Activated T-helper 1 cell treated with anti-CD3 and anti-CD28 coated beads, Interleukin-12 subunit alpha, Interleukin-12 subunit beta, Interleukin-2, Interleukin-4 antibody, amounts not matched to agents 30 ng/mL and 10 ng/mL and 1 ng/mL, durations not matched to agents 14 hours and 24 hours and 36 hours (primary cell): ENCODE measurements around the gene PITHD1. TPM values are rescaled to one million over a fixed set of nuclear protein-coding genes. Genes with fewer than 3 reads are reported as not detected.

ENCODE experiments used
- DNase-seq: peaks from one replicate; pipeline ENCODE4 v3.0.0; 2021; ENCODE audit warnings: low spot score
- H3K27ac Mint-ChIP-seq: one replicate; pipeline ENCODE4 v1.8.0; 2021; ENCODE audit warnings: mild to moderate bottlenecking, mixed read lengths
- H3K27me3 Mint-ChIP-seq: one replicate; pipeline ENCODE4 v1.8.0; 2022; ENCODE audit warnings: mild to moderate bottlenecking, moderate library complexity, mixed read lengths; ENCODE audit not compliant: insufficient read depth
- H3K36me3 Mint-ChIP-seq: one replicate; pipeline ENCODE4 v1.8.0; 2021; ENCODE audit warnings: low read depth, mixed read lengths
- H3K4me1 Mint-ChIP-seq: one replicate; pipeline ENCODE4 v1.8.0; 2021; ENCODE audit warnings: low read depth, mixed read lengths
- H3K4me3 Mint-ChIP-seq: one replicate; pipeline ENCODE4 v1.8.0; 2021; ENCODE audit warnings: mild to moderate bottlenecking, moderate library complexity, mixed read lengths
- H3K9me3 Mint-ChIP-seq: one replicate; pipeline ENCODE4 v1.8.0; 2021; ENCODE audit warnings: mixed read lengths
- intact Hi-C: fragments of 100-400 bp; cut with micrococcal nuclease; formaldehyde crosslinking; loops from one replicate; pipeline ENCODE4 v1.15.1; 2024
- total RNA-seq: library from RNA; stranded (reverse); gene quantifications from 2 replicates; pipeline ENCODE4 v1.2.3, GENCODE V29; 2022

The PITHD1 gene
- total RNA-seq, 1 donor from 2014 or later: 83.4 TPM

GRCh38 chr1:23751815-23752200, 26.4 kb upstream of the PITHD1 start:
- Mint-ChIP-seq H3K27me3 (no peaks in the 10 kb centered on the region), H3K27ac (no peak overlapping the region), H3K4me1 (peaks cover 31% of the 10 kb centered on the region), H3K36me3 (peaks cover 53% of the 10 kb centered on the region), H3K4me3 (no peak overlapping the region), H3K9me3 (no peaks in the 10 kb centered on the region)
- intact Hi-C loops: loop anchor here (1.0 kb wide), 1 partner anchor 61 kb away; the partner anchor contains the start of gene RPL11
- DNase-seq: no peak

GRCh38 chr1:23752909-23753308, 25.3 kb upstream of the PITHD1 start:
- intact Hi-C loops: no loop called here
- peaks cover 20% of the 10 kb centered on the region for H3K4me1 Mint-ChIP-seq
- H3K9me3 Mint-ChIP-seq: no peaks in the 10 kb centered on the region
- H3K27ac Mint-ChIP-seq: no peak overlapping the region
- DNase-seq: no peak
- H3K27me3 Mint-ChIP-seq: no peaks in the 10 kb centered on the region
- H3K4me3 Mint-ChIP-seq: no peak overlapping the region
- H3K36me3 Mint-ChIP-seq: peaks cover 47% of the 10 kb centered on the region

DNA sequence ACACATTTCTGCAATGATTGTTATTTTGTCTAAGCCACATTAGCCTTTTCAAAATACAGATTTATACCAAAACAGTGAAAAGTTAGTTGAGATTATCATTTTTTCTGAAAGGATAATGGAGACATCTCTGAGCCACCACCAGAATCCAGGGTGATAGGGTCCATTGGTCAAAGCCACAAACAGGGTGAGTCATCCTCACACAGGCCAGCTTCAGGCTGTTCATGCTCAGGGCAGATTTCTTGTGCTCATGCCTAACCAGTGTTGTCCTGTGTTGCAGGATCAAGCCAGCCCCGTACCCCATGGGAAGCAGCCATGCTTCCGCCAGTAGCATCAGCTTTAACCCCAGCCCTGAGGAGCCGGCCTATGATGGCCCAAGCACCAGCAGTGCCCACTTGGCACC, 21.5 kb upstream of the PITHD1 start:
- intact Hi-C loops: no loop called here
- H3K9me3 Mint-ChIP-seq: no peaks in the 10 kb centered on the region

DNA sequence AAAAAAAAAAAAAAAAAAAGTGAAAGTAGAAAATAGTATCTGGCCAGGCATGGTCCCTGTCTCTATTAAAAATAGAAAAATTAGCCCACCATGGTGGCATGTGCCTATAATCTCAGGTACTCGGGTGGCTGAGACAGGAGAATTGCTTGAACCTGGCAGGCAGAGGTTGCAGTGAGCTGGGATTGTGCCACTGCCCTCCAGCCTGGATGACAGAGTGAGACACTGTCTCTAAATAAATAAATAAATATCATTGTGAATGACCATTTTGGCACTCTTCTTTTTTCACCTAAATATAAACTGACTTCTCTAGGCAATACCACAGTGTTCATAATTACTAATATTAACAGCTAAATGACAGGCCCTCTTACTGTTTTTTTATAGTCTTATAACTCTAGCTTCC, 20.4 kb upstream of the PITHD1 start:
- H3K4me3 Mint-ChIP-seq: no peak overlapping the region
- intact Hi-C loops: no loop called here
- H3K27me3 Mint-ChIP-seq: no peaks in the 10 kb centered on the region
- H3K36me3 Mint-ChIP-seq: peaks cover 49% of the 10 kb centered on the region
- H3K27ac Mint-ChIP-seq: no peak overlapping the region
- no peak for DNase-seq
- no peaks in the 10 kb centered on the region for H3K4me1 Mint-ChIP-seq
- no peaks in the 10 kb centered on the region for H3K9me3 Mint-ChIP-seq

More for the DNA sequence above, 21.5 kb upstream of the PITHD1 start:
- Mint-ChIP-seq H3K4me1 (no peaks in the 10 kb centered on the region), H3K27me3 (no peaks in the 10 kb centered on the region), H3K36me3 (peaks cover 48% of the 10 kb centered on the region), H3K27ac (no peak overlapping the region), H3K4me3 (no peak overlapping the region)
- no peak for DNase-seq

DNA sequence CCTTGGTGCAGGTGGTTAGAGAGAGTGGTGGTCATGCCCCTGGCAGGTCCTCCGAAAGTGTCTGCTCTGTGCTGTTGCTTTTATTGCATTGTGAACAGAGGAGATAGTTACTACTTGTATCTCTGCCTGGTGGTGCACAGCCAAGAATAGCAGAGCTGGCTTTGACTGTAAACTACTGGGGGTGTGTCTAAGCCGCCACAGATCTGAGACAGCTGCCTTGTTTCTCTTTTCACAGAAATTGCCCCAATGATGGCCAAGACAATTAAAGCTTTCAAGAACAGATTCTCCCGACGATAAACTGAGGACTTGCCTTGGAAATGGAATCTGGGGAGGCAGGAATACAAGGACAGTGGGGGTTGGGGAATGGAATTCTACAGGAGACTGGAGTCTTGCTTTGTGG, 18.9 kb upstream of the PITHD1 start:
- DNase-seq: no peak
- Mint-ChIP-seq H3K27ac (no peak overlapping the region), H3K4me3 (no peak overlapping the region), H3K4me1 (no peaks in the 10 kb centered on the region), H3K27me3 (no peaks in the 10 kb centered on the region), H3K36me3 (peaks cover 44% of the 10 kb centered on the region), H3K9me3 (no peaks in the 10 kb centered on the region)
- intact Hi-C loops: no loop called here

DNA sequence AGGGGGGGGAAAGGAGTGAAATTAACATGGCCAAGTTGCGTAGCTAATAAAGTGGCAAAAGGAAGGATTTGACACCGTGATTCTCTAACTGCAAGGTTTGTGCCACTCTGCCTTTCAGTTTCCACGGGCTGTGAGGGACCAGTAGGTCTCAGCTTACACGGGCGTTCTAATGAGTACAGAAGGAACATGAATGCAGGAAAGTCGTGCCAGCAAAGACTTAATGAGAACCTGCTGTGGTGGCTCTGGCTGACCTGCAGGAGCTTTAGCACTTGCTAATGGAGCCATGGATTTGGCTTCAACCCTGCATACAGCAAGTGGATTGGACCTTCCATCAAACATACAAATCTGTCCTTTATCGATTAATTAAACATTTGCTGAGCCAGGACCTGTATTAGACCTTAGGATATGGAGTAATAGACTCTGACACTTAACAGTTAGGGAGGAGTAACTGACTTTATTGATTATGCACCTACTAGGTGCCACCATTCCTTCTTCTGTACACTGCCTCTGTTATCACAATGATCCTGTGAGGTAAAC, 15.1 kb upstream of the PITHD1 start:
- intact Hi-C loops: no loop called here
- Mint-ChIP-seq H3K9me3 (no peaks in the 10 kb centered on the region), H3K4me1 (no peaks in the 10 kb centered on the region), H3K36me3 (peaks cover 28% of the 10 kb centered on the region), H3K27me3 (no peaks in the 10 kb centered on the region), H3K4me3 (no peak overlapping the region), H3K27ac (no peak overlapping the region)
- DNase-seq: no peak

DNA sequence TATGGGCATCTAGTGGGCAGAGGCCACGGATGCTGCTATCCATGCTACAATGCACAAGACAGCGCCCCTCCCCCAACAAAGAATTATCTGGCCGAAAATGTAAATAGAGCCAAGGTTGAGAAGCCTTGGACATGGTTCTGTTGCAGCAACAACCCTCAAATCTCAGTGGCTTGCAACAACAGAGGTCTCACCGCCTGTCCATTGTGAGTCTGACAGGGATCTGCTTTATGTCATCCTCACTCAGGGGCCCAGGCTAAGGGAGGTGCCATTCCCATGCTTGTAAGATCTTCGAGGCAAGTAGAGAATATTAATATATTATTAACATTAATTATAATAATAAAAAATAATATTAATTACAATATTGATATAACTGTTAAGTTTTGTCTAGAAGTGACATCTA, 9.5 kb upstream of the PITHD1 start:
- H3K4me1 Mint-ChIP-seq: peaks cover 11% of the 10 kb centered on the region
- no peak overlapping the region for H3K4me3 Mint-ChIP-seq
- peaks cover 6% of the 10 kb centered on the region for H3K36me3 Mint-ChIP-seq
- no peak for DNase-seq
- intact Hi-C loops: no loop called here
- no peak overlapping the region for H3K27ac Mint-ChIP-seq
- no peaks in the 10 kb centered on the region for H3K9me3 Mint-ChIP-seq
- H3K27me3 Mint-ChIP-seq: no peaks in the 10 kb centered on the region

- intact Hi-C loops: loop anchor here (1.0 to 10.0 kb wide), 4 partner anchors 19 to 427 kb away; partner anchors contain the start of genes FUCA1, HNRNPR and LYPLA2
- H3K4me3 Mint-ChIP-seq: no peak overlapping the region
- H3K4me1 Mint-ChIP-seq: peaks cover 27% of the 10 kb centered on the region
- H3K27me3 Mint-ChIP-seq: no peaks in the 10 kb centered on the region
- H3K9me3 Mint-ChIP-seq: no peaks in the 10 kb centered on the region
- H3K36me3 Mint-ChIP-seq: no peaks in the 10 kb centered on the region
- H3K27ac Mint-ChIP-seq: no peak overlapping the region
- DNase-seq: peak; percentile 80
These were observed 6.0 kb upstream of the PITHD1 start for GRCh38 chr1:23772049-23772853.

GRCh38 chr1:23772854-23773242, 5.4 kb upstream of the PITHD1 start:
- Mint-ChIP-seq H3K36me3 (no peaks in the 10 kb centered on the region), H3K4me3 (no peak overlapping the region), H3K4me1 (peaks cover 27% of the 10 kb centered on the region), H3K27me3 (no peaks in the 10 kb centered on the region), H3K27ac (no peak overlapping the region), H3K9me3 (no peaks in the 10 kb centered on the region)
- intact Hi-C loops: loop anchor here (1.0 to 10.0 kb wide), 4 partner anchors 18 to 428 kb away; partner anchors contain the start of genes FUCA1, HNRNPR and LYPLA2
- no peak for DNase-seq

GRCh38 chr1:23774174-23774880, 3.9 kb upstream of the PITHD1 start:
- H3K4me3 Mint-ChIP-seq: no peak overlapping the region
- H3K36me3 Mint-ChIP-seq: peaks cover 2% of the 10 kb centered on the region
- intact Hi-C loops: loop anchor here (10.0 kb wide), 1 partner anchor 430 kb away; the partner anchor contains the start of gene HNRNPR
- peaks cover 34% of the 10 kb centered on the region for H3K4me1 Mint-ChIP-seq
- no peaks in the 10 kb centered on the region for H3K27me3 Mint-ChIP-seq
- H3K9me3 Mint-ChIP-seq: no peaks in the 10 kb centered on the region
- no peak for DNase-seq
- no peak overlapping the region for H3K27ac Mint-ChIP-seq

DNA sequence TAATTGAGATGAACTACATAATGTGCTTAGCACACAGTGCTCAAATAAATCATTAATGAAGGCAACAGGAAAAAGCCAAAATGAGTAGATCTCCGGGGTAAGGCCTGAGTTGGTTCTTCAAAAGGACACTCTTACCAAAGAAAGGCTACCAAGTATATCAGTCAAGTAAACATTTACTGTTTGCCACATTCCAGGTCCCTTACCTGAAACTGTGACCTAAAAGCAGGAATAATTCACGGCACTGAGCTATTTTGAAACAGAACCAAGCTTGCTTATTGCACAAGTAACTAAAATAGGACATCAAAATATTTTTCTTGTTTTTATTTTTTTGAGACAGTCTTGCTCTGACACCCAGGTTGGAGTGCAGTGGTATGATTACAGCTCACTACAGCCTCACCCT, 2.0 kb upstream of the PITHD1 start:
- H3K27ac Mint-ChIP-seq: no peak overlapping the region
- intact Hi-C loops: loop anchor here (5.0 to 10.0 kb wide), 2 partner anchors 34 to 431 kb away; partner anchors contain the start of genes ELOA and HNRNPR
- no peaks in the 10 kb centered on the region for H3K27me3 Mint-ChIP-seq
- no peaks in the 10 kb centered on the region for H3K9me3 Mint-ChIP-seq
- H3K4me3 Mint-ChIP-seq: peak overlapping the region; percentile 95
- H3K4me1 Mint-ChIP-seq: peaks cover 45% of the 10 kb centered on the region
- no peak for DNase-seq
- H3K36me3 Mint-ChIP-seq: peaks cover 12% of the 10 kb centered on the region

- DNase-seq: no peak
- intact Hi-C loops: loop anchor here (5.0 to 10.0 kb wide), 2 partner anchors 38 to 435 kb away; partner anchors contain the start of genes ELOA and HNRNPR
- H3K9me3 Mint-ChIP-seq: no peaks in the 10 kb centered on the region
- H3K4me3 Mint-ChIP-seq: peak overlapping the region; percentile 95
- H3K4me1 Mint-ChIP-seq: peaks cover 29% of the 10 kb centered on the region
- peak overlapping the region; percentile 69 for H3K27ac Mint-ChIP-seq
- H3K36me3 Mint-ChIP-seq: peaks cover 22% of the 10 kb centered on the region
- no peaks in the 10 kb centered on the region for H3K27me3 Mint-ChIP-seq
These were observed 1.7 kb downstream of the PITHD1 start for GRCh38 chr1:23779826-23780371.
